Parathyroid adenoma (tissue), 2 donors: ENCODE results near the gene AKR1C3.

Source experiments
- H2AFZ ChIP-seq: fragments of 300-600 bp; sonication (generic); one replicate; pipeline ENCODE4 v1.7.0; 2017; ENCODE audit warnings: antibody characterized with exemption, mild to moderate bottlenecking
- H3K27ac ChIP-seq: fragments of 300-600 bp; sonication (generic); one replicate; pipeline ENCODE4 v1.7.0; 2017
- H3K27me3 ChIP-seq: fragments of 300-600 bp; sonication (generic); one replicate; pipeline ENCODE4 v1.7.0; 2017; ENCODE audit warnings: low read length; ENCODE audit not compliant: control insufficient read depth, insufficient read depth
- H3K36me3 ChIP-seq: fragments of 300-600 bp; sonication (generic); one replicate; pipeline ENCODE4 v1.7.0; 2017; ENCODE audit warnings: low read length; ENCODE audit not compliant: control insufficient read depth, insufficient read depth
- H3K4me1 ChIP-seq: fragments of 300-600 bp; sonication (generic); one replicate; pipeline ENCODE4 v1.7.0; 2017; ENCODE audit warnings: control low read depth
- H3K4me2 ChIP-seq: fragments of 300-600 bp; sonication (generic); one replicate; pipeline ENCODE4 v1.7.0; 2017; ENCODE audit warnings: low read length
- H3K4me3 ChIP-seq: fragments of 300-600 bp; sonication (generic); one replicate; pipeline ENCODE4 v1.7.0; 2017; ENCODE audit warnings: low read depth, low read length
- H3K79me2 ChIP-seq: fragments of 300-600 bp; sonication (generic); one replicate; pipeline ENCODE4 v1.7.0; 2017; ENCODE audit warnings: control low read depth
- H3K9ac ChIP-seq: fragments of 300-600 bp; sonication (generic); one replicate; pipeline ENCODE4 v1.7.0; 2017; ENCODE audit warnings: mild to moderate bottlenecking
- H3K9me3 ChIP-seq: fragments of 300-600 bp; sonication (generic); one replicate; pipeline ENCODE4 v1.7.0; 2017; ENCODE audit warnings: low read length; ENCODE audit not compliant: control insufficient read depth
- TF ChIP-seq, protein P1 (sequence below): fragments of 300-600 bp; sonication (generic); IDR thresholded peaks from one replicate; pipeline ENCODE4 v1.7.0; 2017; ENCODE audit warnings: antibody characterized with exemption, mild to moderate bottlenecking
- donor health status: primary hyperparathyroidism.

The AKR1C3 gene

DNA sequence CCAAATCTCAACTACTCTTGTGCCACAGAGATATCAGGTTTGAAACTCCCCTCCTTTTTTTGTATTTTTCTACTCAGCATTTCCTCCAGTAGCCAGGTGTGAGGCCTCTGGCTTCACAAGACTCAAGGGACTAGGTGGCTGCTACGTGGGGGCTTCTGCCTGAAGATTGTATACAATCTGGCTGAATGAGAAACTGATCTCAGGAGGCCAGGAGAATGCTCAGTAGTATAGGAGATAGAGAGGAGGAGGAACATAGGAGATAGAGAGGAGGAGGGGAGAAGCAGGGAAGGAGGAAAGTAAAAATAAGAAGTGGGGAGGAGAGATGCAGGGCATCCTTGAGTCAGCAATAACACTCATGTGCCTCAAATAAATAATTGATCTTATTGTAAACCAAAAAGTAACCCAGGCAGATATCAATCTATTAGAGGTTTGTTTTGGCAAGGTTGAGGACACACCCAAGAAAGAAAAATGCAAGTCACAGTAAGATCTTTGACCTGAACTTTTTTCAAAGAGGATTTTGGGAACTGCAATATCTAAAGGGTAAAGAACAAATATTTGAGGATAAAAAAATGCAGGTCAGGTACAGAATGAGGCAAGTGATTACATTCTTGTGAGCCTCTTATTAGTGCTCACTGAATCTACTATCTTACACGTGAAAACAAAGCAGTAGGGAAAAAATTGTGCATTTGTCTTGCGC, 53.9 kb downstream of the AKR1C3 start:
- Histone ChIP-seq H3K36me3 (no peaks in the 10 kb centered on the region), H3K79me2 (no peaks in the 10 kb centered on the region), H3K4me3 (no peak overlapping the region), H3K4me1 (no peaks in the 10 kb centered on the region), H3K27me3 (no peaks in the 10 kb centered on the region), H3K9me3 (no peaks in the 10 kb centered on the region), H3K4me2 (no peak overlapping the region), H2AFZ (no peak overlapping the region), H3K27ac (no peak overlapping the region), H3K9ac (no peak overlapping the region)
- TF ChIP-seq, protein P1, sequence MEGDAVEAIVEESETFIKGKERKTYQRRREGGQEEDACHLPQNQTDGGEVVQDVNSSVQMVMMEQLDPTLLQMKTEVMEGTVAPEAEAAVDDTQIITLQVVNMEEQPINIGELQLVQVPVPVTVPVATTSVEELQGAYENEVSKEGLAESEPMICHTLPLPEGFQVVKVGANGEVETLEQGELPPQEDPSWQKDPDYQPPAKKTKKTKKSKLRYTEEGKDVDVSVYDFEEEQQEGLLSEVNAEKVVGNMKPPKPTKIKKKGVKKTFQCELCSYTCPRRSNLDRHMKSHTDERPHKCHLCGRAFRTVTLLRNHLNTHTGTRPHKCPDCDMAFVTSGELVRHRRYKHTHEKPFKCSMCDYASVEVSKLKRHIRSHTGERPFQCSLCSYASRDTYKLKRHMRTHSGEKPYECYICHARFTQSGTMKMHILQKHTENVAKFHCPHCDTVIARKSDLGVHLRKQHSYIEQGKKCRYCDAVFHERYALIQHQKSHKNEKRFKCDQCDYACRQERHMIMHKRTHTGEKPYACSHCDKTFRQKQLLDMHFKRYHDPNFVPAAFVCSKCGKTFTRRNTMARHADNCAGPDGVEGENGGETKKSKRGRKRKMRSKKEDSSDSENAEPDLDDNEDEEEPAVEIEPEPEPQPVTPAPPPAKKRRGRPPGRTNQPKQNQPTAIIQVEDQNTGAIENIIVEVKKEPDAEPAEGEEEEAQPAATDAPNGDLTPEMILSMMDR = no peak

DNA sequence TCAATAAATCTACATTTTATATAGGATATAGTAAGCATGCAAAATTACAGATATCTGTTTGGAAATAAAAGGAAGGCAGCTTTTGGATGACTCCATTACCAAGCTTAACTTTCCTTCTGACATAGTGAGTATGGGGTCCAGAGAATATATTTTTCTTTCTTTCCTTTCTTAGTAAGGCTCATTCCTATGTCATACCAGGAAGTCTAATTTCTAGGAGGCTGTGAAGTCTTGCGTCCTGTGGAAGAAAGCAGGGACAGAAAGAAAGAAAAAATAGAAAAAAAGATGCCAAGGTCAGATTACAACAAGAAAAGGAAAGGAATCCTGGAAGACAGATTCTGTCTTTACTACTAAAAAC, 54.4 kb downstream of the AKR1C3 start:
- Histone ChIP-seq H3K9me3 (no peaks in the 10 kb centered on the region), H3K79me2 (no peaks in the 10 kb centered on the region), H3K27me3 (no peaks in the 10 kb centered on the region), H3K36me3 (no peaks in the 10 kb centered on the region), H2AFZ (no peak overlapping the region), H3K27ac (no peak overlapping the region), H3K4me1 (no peaks in the 10 kb centered on the region), H3K4me3 (no peak overlapping the region), H3K4me2 (no peak overlapping the region), H3K9ac (no peak overlapping the region)
- TF ChIP-seq, protein P1 = no peak

DNA sequence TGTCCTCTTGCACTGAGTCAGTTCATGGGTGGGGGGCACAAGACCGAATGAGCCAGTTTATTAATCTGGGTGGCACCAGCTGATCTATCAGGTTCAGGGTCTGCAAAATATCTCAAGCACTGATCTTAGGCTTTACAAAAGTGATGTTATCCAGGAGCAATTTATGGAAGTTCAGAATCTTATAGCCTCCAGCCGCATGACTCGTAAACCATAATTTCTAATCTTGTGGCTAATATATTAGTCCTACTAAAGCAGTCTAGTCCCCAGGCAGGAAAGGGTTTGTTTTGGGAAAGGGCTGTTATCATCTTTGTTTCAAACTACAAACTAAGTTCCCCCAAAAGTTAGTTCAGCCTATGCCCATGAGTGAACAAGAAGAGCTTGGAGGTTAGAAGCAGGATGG, 56.9 kb downstream of the AKR1C3 start:
- no peak overlapping the region for H3K4me3 ChIP-seq
- H3K4me1 ChIP-seq = no peaks in the 10 kb centered on the region
- H3K9ac ChIP-seq = no peak overlapping the region
- H3K36me3 ChIP-seq = no peaks in the 10 kb centered on the region
- H3K79me2 ChIP-seq = no peaks in the 10 kb centered on the region
- no peaks in the 10 kb centered on the region for H3K27me3 ChIP-seq
- no peak overlapping the region for H3K27ac ChIP-seq
- no peaks in the 10 kb centered on the region for H3K9me3 ChIP-seq
- TF ChIP-seq, protein P1 = no peak
- H3K4me2 ChIP-seq = no peak overlapping the region
- no peak overlapping the region for H2AFZ ChIP-seq

DNA sequence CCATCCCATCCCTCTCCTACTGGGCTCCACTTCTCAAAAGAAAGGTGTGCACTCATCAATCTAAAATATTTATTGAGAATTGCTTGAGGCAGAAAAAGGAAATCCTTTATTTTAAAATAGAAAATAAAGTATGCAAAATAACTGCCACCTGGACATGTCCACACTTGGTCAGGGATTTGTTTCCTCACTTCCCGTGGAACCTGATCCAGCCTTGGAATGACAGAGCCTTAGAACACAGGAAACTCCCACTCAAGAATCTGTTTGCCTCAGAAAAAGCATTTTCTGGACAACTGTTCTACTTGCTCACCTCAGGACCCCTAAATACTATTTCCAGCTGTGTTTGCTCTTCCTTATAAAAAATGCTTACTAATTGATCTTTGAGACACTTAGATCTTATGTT, 61.7 kb downstream of the AKR1C3 start:
- no peaks in the 10 kb centered on the region for H3K4me1 ChIP-seq
- no peak overlapping the region for H3K4me2 ChIP-seq
- no peak overlapping the region for H3K9ac ChIP-seq
- H3K27ac ChIP-seq = no peak overlapping the region
- no peak overlapping the region for H3K4me3 ChIP-seq
- no peaks in the 10 kb centered on the region for H3K79me2 ChIP-seq
- no peak overlapping the region for H2AFZ ChIP-seq
- H3K27me3 ChIP-seq = no peaks in the 10 kb centered on the region
- TF ChIP-seq, protein P1 = no peak
- H3K36me3 ChIP-seq = no peaks in the 10 kb centered on the region
- H3K9me3 ChIP-seq = no peaks in the 10 kb centered on the region
